ENCODE measurements around the gene VGLL4.

- TF ChIP-seq RAD21 (IDR thresholded peaks at IDR 0.05; ENCODE audit: low read depth) (no peak), EP300 (IDR thresholded peaks at IDR 0.05; ENCODE audit: borderline replicate concordance) (no peak), TEAD4 (IDR thresholded peaks at IDR 0.05) (no peak), YY1 (IDR thresholded peaks at IDR 0.05; ENCODE audit: low read depth) (no peak)
These were observed 39.4 kb downstream of the VGLL4 start for GRCh38 chr3:11604139-11604892.

All from Ishikawa (cell line).